ENCODE measurements around the gene ZBTB32.

ZBTB32 gene

GRCh38 chr19:35729021-35729420, 24.7 kb downstream of the ZBTB32 start:
- no peak overlapping the region for H3K27ac ChIP-seq
- TF ChIP-seq CTCF (conservative IDR thresholded peaks at IDR 0.05): no peak
- TF ChIP-seq ZFX (IDR thresholded peaks at IDR 0.05): no peak

- no peak for TF ChIP-seq ZFX (IDR thresholded peaks at IDR 0.05)
- no peak for TF ChIP-seq CTCF (conservative IDR thresholded peaks at IDR 0.05)
- H3K27ac ChIP-seq: no peak overlapping the region
Observed at GRCh38 chr19:35729763-35730162, 25.4 kb downstream of the ZBTB32 start.

GRCh38 chr19:35730326-35730725, 26.0 kb downstream of the ZBTB32 start:
- no peak overlapping the region for H3K27ac ChIP-seq
- TF ChIP-seq CTCF (conservative IDR thresholded peaks at IDR 0.05) (no peak), ZFX (IDR thresholded peaks at IDR 0.05) (no peak)

- TF ChIP-seq ZFX (IDR thresholded peaks at IDR 0.05) (no peak), CTCF (conservative IDR thresholded peaks at IDR 0.05) (no peak)
Observed at GRCh38 chr19:35731353-35731752, 27.0 kb downstream of the ZBTB32 start.

GRCh38 chr19:35731779-35732405, 27.5 kb downstream of the ZBTB32 start:
- no peak overlapping the region for H3K27ac ChIP-seq
- TF ChIP-seq CTCF (conservative IDR thresholded peaks at IDR 0.05) (no peak), ZFX (IDR thresholded peaks at IDR 0.05) (no peak)

More at GRCh38 chr19:35731353-35731752, 27.0 kb downstream of the ZBTB32 start:
- no peak overlapping the region for H3K27ac ChIP-seq

GRCh38 chr19:35732540-35733179, 28.3 kb downstream of the ZBTB32 start:
- no peak overlapping the region for H3K27ac ChIP-seq
- no peak for TF ChIP-seq CTCF (conservative IDR thresholded peaks at IDR 0.05)
- TF ChIP-seq ZFX (IDR thresholded peaks at IDR 0.05): no peak
